GM23338 (cell line): ENCODE results near the gene CADPS.

ENCODE experiments used
- CTCF ChIP-seq, 2 experiments: fragments of 200-600 bp in 1 of 2; sonication (generic) in 1 of 2; conservative IDR thresholded peaks; 2 replicates each; pipeline versions ENCODE4 v1.5.1 to v1.6.1; 2016 to 2017; ENCODE audit warnings: antibody characterized with exemption in 2 of 2, low read depth in 2 of 2, mild to moderate bottlenecking in 2 of 2, moderate library complexity in 1 of 2
- EZH2 ChIP-seq: fragments of 200-600 bp; sonication (generic); IDR thresholded peaks from one replicate; pipeline ENCODE4 v1.8.0; 2017; ENCODE audit warnings: antibody characterized with exemption, mild to moderate bottlenecking, low read depth; ENCODE audit not compliant: unreplicated experiment
- POLR2AphosphoS5 ChIP-seq: IDR thresholded peaks from 2 replicates; pipeline ENCODE4 v1.6.1; 2016; ENCODE audit warnings: antibody characterized with exemption, low read depth
- TF ChIP-seq, protein P1 (sequence below): IDR thresholded peaks from 2 replicates; pipeline ENCODE4 v1.6.1; 2016; ENCODE audit warnings: antibody characterized with exemption

DNA sequence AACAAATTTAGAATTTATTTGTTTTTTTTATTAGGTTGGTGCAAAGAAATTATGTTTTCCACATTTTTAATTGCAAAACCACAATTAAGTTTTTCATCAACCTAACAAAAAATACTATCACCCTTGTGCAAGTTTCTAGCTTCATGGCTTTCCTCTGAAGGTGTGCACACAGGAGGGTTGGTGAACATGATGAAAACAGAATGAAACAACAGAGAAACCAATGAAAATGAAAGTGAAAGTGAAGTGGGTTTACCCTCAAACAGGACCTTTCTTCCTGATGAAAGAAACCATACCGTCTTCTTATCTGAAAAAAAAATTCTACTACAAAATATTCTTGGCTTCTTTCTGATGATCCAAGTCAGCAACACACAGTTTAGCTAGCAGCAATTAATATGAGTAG is 429.9 kb downstream of the CADPS start:
- TF ChIP-seq CTCF (conservative IDR thresholded peaks at IDR 0.05; ENCODE audit: low read depth in 2 of 2) (no peak), POLR2AphosphoS5 (no peak), EZH2 (no peak)
- TF ChIP-seq, protein P1, sequence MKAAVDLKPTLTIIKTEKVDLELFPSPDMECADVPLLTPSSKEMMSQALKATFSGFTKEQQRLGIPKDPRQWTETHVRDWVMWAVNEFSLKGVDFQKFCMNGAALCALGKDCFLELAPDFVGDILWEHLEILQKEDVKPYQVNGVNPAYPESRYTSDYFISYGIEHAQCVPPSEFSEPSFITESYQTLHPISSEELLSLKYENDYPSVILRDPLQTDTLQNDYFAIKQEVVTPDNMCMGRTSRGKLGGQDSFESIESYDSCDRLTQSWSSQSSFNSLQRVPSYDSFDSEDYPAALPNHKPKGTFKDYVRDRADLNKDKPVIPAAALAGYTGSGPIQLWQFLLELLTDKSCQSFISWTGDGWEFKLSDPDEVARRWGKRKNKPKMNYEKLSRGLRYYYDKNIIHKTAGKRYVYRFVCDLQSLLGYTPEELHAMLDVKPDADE: no peak
